Panc1 (cell line): ENCODE data around the gene ASAP2. TPM values are rescaled to one million over a fixed set of nuclear protein-coding genes. Genes with fewer than 3 reads are reported as not detected.
A peak's percentile ranks its signal among the peaks of the same experiment; 100 is the strongest.

ENCODE experiments used
- ATAC-seq: fragments of 200-7000 bp; cut with Tn5 transposase; 2 replicates; pipeline ENCODE4 v1.9.1; 2020; ENCODE audit warnings: mild to moderate bottlenecking, moderate library complexity
- BruUV-seq: library from RNA; stranded (reverse); fragments of 400-500 nt; replicated peaks from 2 replicates; lab custom pipeline; 2021; lab: Mats Ljungman, UMichigan
- CTCF ChIA-PET: fragments of 300-600 bp; sonication (Branson Sonifier 250); formaldehyde crosslinking; loops from one replicate; lab custom pipeline; 2022; ENCODE audit warnings: antibody characterized with exemption; lab: Charles Lee
- POLR2A ChIA-PET: fragments of 300-600 bp; sonication (Branson Sonifier 250); formaldehyde crosslinking; loops from one replicate; lab custom pipeline; 2022; ENCODE audit warnings: antibody characterized with exemption; lab: Charles Lee
- DNase-seq: peaks from one replicate; pipeline ENCODE4 v3.0.0-alpha.2; 2010; ENCODE audit warnings: low read depth, low spot score
- H3K27ac ChIP-seq: 2 replicates; pipeline ENCODE4 v1.5.1; 2011; ENCODE audit warnings: mild to moderate bottlenecking, low read length, inconsistent platforms
- H3K27me3 ChIP-seq: fragments of 200-500 bp; sonication (Bioruptor generic); 2 replicates; pipeline ENCODE4 v1.6.0; 2014; ENCODE audit warnings: low read length, inconsistent platforms; ENCODE audit not compliant: control insufficient read depth, insufficient read depth
- H3K36me3 ChIP-seq: fragments of 200-500 bp; sonication (Bioruptor generic); 2 replicates; pipeline ENCODE4 v1.5.1; 2014; ENCODE audit warnings: inconsistent platforms, mild to moderate bottlenecking, low read length, moderate library complexity; ENCODE audit not compliant: control insufficient read depth, insufficient read depth
- H3K4me1 ChIP-seq: 2 replicates; pipeline ENCODE4 v1.5.1; 2011; ENCODE audit warnings: inconsistent platforms, mild to moderate bottlenecking, low read length, moderate library complexity; ENCODE audit not compliant: control insufficient read depth, insufficient read depth
- H3K4me3 ChIP-seq, 2 experiments: 2 replicates each; pipeline ENCODE4 v1.5.1; 2011 to 2012; ENCODE audit warnings: low read depth in 2 of 2, low read length in 2 of 2, mild to moderate bottlenecking in 2 of 2, inconsistent platforms in 1 of 2, moderate library complexity in 1 of 2
- H3K9me3 ChIP-seq: fragments of 200-500 bp; sonication (Bioruptor generic); 2 replicates; pipeline ENCODE4 v1.5.1; 2014; ENCODE audit warnings: low read depth, mild to moderate bottlenecking, inconsistent platforms, low read length, moderate library complexity; ENCODE audit not compliant: control insufficient read depth, insufficient read depth
- POLR2AphosphoS5 ChIP-seq: IDR thresholded peaks from 2 replicates; pipeline ENCODE4 v1.6.1; 2012; ENCODE audit warnings: mild to moderate bottlenecking, low read depth, low read length, moderate library complexity
- REST ChIP-seq, 2 experiments: IDR thresholded peaks; 2 replicates each; pipeline ENCODE4 v1.6.1; 2011 to 2012; ENCODE audit warnings: low read depth in 2 of 2, control low read depth in 1 of 2, low read length in 1 of 2, mild to moderate bottlenecking in 1 of 2, moderate library complexity in 1 of 2; ENCODE audit not compliant: insufficient read depth in 1 of 2
- SIN3A ChIP-seq: IDR thresholded peaks from 2 replicates; pipeline ENCODE4 v1.6.1; 2012; ENCODE audit warnings: low read depth, mild to moderate bottlenecking, low read length, moderate library complexity, borderline replicate concordance; ENCODE audit not compliant: insufficient read depth
- TCF7L2 ChIP-seq: IDR thresholded peaks from 2 replicates; pipeline ENCODE4 v1.6.1; 2011; ENCODE audit warnings: mild to moderate bottlenecking, low read depth, low read length, inconsistent platforms
- in situ Hi-C: cut with HindIII; loops from 2 replicates; pipeline ENCODE4 v1.10.0; 2016; ENCODE audit warnings: low sequenced_read_pairs, low pct_unique_long_range_greater_than_20kb
- intact Hi-C: fragments of 100-400 bp; cut with micrococcal nuclease; formaldehyde crosslinking; loops from one replicate; pipeline ENCODE4 v1.10.0; 2022; ENCODE audit not compliant: unreplicated experiment
- total RNA-seq: library from RNA; stranded (reverse); gene quantifications from one replicate; pipeline ENCODE4 v1.2.1, GENCODE V29; 2021; ENCODE audit not compliant: unreplicated experiment
- TF ChIP-seq, protein P1 (sequence below): fragments of 450-650 bp; IDR thresholded peaks from 2 replicates; pipeline ENCODE4 v1.5.1; 2017; ENCODE audit warnings: mild to moderate bottlenecking

ASAP2 gene
- total RNA-seq, 1 experiment from 2014 or later: 107 TPM

- intact Hi-C loops: no loop called here
- peaks cover 2% of the 10 kb centered on the region; the same call in 1 of the 2 replicates for H3K36me3 ChIP-seq
Measured at GRCh38 chr2:9278439-9278838, 71.8 kb downstream of the ASAP2 start.

GRCh38 chr2:9279426-9279825 lies 72.8 kb downstream of the ASAP2 start:
- ATAC-seq (no peak), DNase-seq (no peak)
- Histone ChIP-seq H3K9me3 (no peaks in the 10 kb centered on the region), H3K4me3 (no peak overlapping the region), H3K4me1 (peaks cover 97% of the 10 kb centered on the region), H3K36me3 (peaks cover 5% of the 10 kb centered on the region; the same call in 1 of the 2 replicates), H3K27ac (peak overlapping the region; percentile 67), H3K27me3 (no peaks in the 10 kb centered on the region)
- TF ChIP-seq, protein P1, sequence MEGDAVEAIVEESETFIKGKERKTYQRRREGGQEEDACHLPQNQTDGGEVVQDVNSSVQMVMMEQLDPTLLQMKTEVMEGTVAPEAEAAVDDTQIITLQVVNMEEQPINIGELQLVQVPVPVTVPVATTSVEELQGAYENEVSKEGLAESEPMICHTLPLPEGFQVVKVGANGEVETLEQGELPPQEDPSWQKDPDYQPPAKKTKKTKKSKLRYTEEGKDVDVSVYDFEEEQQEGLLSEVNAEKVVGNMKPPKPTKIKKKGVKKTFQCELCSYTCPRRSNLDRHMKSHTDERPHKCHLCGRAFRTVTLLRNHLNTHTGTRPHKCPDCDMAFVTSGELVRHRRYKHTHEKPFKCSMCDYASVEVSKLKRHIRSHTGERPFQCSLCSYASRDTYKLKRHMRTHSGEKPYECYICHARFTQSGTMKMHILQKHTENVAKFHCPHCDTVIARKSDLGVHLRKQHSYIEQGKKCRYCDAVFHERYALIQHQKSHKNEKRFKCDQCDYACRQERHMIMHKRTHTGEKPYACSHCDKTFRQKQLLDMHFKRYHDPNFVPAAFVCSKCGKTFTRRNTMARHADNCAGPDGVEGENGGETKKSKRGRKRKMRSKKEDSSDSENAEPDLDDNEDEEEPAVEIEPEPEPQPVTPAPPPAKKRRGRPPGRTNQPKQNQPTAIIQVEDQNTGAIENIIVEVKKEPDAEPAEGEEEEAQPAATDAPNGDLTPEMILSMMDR: no peak
- no peak for TF ChIP-seq REST (IDR thresholded peaks at IDR 0.05; ENCODE audit: insufficient read depth in 1 of 2, low read depth in 2 of 2, low read length in 1 of 2)
- no peak for TF ChIP-seq POLR2AphosphoS5
- no peak for TF ChIP-seq TCF7L2
- no peak for TF ChIP-seq SIN3A
- intact Hi-C loops: no loop called here
- BruUV-seq: no TSS peak
- ChIA-PET POLR2A (no interaction called here), CTCF (no interaction called here)
- in situ Hi-C loops: no loop called here

More at GRCh38 chr2:9278439-9278838, 71.8 kb downstream of the ASAP2 start:
- no peaks in the 10 kb centered on the region for H3K9me3 ChIP-seq
- TF ChIP-seq, protein P1: peak; percentile 23; the same call in 1 of the 2 replicates
- TF ChIP-seq POLR2AphosphoS5: no peak
- no peaks in the 10 kb centered on the region for H3K27me3 ChIP-seq
- POLR2A ChIA-PET: no interaction called here
- DNase-seq (no peak), ATAC-seq (no peak)
- H3K4me3 ChIP-seq: no peak overlapping the region
- in situ Hi-C loops: no loop called here
- H3K27ac ChIP-seq: peak overlapping the region; percentile 58
- H3K4me1 ChIP-seq: peaks cover 96% of the 10 kb centered on the region
- BruUV-seq: no TSS peak
- CTCF ChIA-PET: interaction anchor here (0.5 to 0.7 kb wide), 2 partner anchors 22 to 36 kb away, joined by 3 to 4 read pairs; no protein-coding TSS in a partner anchor
